ENCODE data around the gene SMIM32. TPM values are rescaled to one million over a fixed set of nuclear protein-coding genes. Genes with fewer than 3 reads are reported as not detected.

SMIM32 gene
- total RNA-seq, 2 experiments from 2014 or later, result not detected

- Histone ChIP-seq H3K4me3 (ENCODE audit: low read length) (no peak overlapping the region), H3K27me3 (ENCODE audit: control insufficient read depth in 1 of 2, insufficient read depth in 2 of 2, low read length in 2 of 2) (peaks cover 0 to 2% of the 10 kb centered on the region in 2 experiments), H3K4me1 (ENCODE audit: insufficient read depth, low read length) (no peaks in the 10 kb centered on the region), H3K27ac (ENCODE audit: low read depth in 1 of 2, low read length in 2 of 2) (no peak overlapping the region), H3K9me3 (ENCODE audit: control insufficient read depth in 1 of 2, insufficient read depth in 1 of 2, low read length in 2 of 2) (no peaks in the 10 kb centered on the region), H3K36me3 (ENCODE audit: insufficient read depth, low read length) (no peaks in the 10 kb centered on the region)
- ATAC-seq (ENCODE audit: poor library complexity) (no peak), DNase-seq (no peak)
- POLR2A ChIA-PET, result no interaction called here
- intact Hi-C loops (cut with DNase I, micrococcal nuclease), result no loop called here
- TF ChIP-seq, protein P1, sequence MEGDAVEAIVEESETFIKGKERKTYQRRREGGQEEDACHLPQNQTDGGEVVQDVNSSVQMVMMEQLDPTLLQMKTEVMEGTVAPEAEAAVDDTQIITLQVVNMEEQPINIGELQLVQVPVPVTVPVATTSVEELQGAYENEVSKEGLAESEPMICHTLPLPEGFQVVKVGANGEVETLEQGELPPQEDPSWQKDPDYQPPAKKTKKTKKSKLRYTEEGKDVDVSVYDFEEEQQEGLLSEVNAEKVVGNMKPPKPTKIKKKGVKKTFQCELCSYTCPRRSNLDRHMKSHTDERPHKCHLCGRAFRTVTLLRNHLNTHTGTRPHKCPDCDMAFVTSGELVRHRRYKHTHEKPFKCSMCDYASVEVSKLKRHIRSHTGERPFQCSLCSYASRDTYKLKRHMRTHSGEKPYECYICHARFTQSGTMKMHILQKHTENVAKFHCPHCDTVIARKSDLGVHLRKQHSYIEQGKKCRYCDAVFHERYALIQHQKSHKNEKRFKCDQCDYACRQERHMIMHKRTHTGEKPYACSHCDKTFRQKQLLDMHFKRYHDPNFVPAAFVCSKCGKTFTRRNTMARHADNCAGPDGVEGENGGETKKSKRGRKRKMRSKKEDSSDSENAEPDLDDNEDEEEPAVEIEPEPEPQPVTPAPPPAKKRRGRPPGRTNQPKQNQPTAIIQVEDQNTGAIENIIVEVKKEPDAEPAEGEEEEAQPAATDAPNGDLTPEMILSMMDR (IDR thresholded peaks at IDR 0.05), result no peak
- Mint-ChIP-seq H3K27ac (no peak overlapping the region), H3K4me3 (no peak overlapping the region), H3K9me3 (no peaks in the 10 kb centered on the region), H3K4me1 (ENCODE audit: low read depth) (no peaks in the 10 kb centered on the region), H3K27me3 (peaks cover 29% of the 10 kb centered on the region), H3K36me3 (ENCODE audit: low read depth) (no peaks in the 10 kb centered on the region)
- CTCF ChIA-PET, result no interaction called here
Measured at GRCh38 chr5:136207631-136208030, 14.7 kb upstream of the SMIM32 start.

GRCh38 chr5:136206361-136206760 is 13.4 kb upstream of the SMIM32 start:
- Mint-ChIP-seq H3K36me3 (ENCODE audit: low read depth) (no peaks in the 10 kb centered on the region), H3K9me3 (no peaks in the 10 kb centered on the region)

GRCh38 chr5:136205941-136206340 is 13.0 kb upstream of the SMIM32 start:
- Mint-ChIP-seq H3K4me3 (no peak overlapping the region), H3K27me3 (peaks cover 23% of the 10 kb centered on the region), H3K36me3 (ENCODE audit: low read depth) (no peaks in the 10 kb centered on the region), H3K27ac (no peak overlapping the region), H3K4me1 (ENCODE audit: low read depth) (no peaks in the 10 kb centered on the region), H3K9me3 (no peaks in the 10 kb centered on the region)
- Histone ChIP-seq H3K4me3 (ENCODE audit: low read length) (no peak overlapping the region), H3K36me3 (ENCODE audit: insufficient read depth, low read length) (no peaks in the 10 kb centered on the region), H3K27me3 (ENCODE audit: control insufficient read depth in 1 of 2, insufficient read depth in 2 of 2, low read length in 2 of 2) (peaks cover 0 to 2% of the 10 kb centered on the region in 2 experiments), H3K4me1 (ENCODE audit: insufficient read depth, low read length) (no peaks in the 10 kb centered on the region), H3K9me3 (ENCODE audit: control insufficient read depth in 1 of 2, insufficient read depth in 1 of 2, low read length in 2 of 2) (no peaks in the 10 kb centered on the region), H3K27ac (ENCODE audit: low read depth in 1 of 2, low read length in 2 of 2) (no peak overlapping the region)
- ATAC-seq (ENCODE audit: poor library complexity) (no peak), DNase-seq (no peak)
- TF ChIP-seq, protein P1 (IDR thresholded peaks at IDR 0.05), result no peak
- CTCF ChIA-PET, result no interaction called here
- intact Hi-C loops (cut with DNase I, micrococcal nuclease), result no loop called here
- POLR2A ChIA-PET, result no interaction called here

More at GRCh38 chr5:136206361-136206760, 13.4 kb upstream of the SMIM32 start:
- no peak overlapping the region for H3K27ac ChIP-seq (ENCODE audit: low read depth in 1 of 2, low read length in 2 of 2)
- no peak for ATAC-seq (ENCODE audit: poor library complexity)
- no peaks in the 10 kb centered on the region for H3K36me3 ChIP-seq (ENCODE audit: insufficient read depth, low read length)
- H3K27ac Mint-ChIP-seq, result no peak overlapping the region
- no peaks in the 10 kb centered on the region for H3K9me3 ChIP-seq (ENCODE audit: control insufficient read depth in 1 of 2, insufficient read depth in 1 of 2, low read length in 2 of 2)
- ChIA-PET POLR2A (no interaction called here), CTCF (no interaction called here)
- H3K27me3 ChIP-seq (ENCODE audit: control insufficient read depth in 1 of 2, insufficient read depth in 2 of 2, low read length in 2 of 2), result peaks cover 0 to 2% of the 10 kb centered on the region in 2 experiments
- intact Hi-C loops (cut with DNase I, micrococcal nuclease), result no loop called here
- no peak for DNase-seq
- TF ChIP-seq, protein P1 (IDR thresholded peaks at IDR 0.05), result no peak
- H3K27me3 Mint-ChIP-seq, result peaks cover 23% of the 10 kb centered on the region
- no peaks in the 10 kb centered on the region for H3K4me1 Mint-ChIP-seq (ENCODE audit: low read depth)
- H3K4me1 ChIP-seq (ENCODE audit: insufficient read depth, low read length), result no peaks in the 10 kb centered on the region
- H3K4me3 Mint-ChIP-seq, result no peak overlapping the region
- H3K4me3 ChIP-seq (ENCODE audit: low read length), result no peak overlapping the region

Data from CD4-positive, alpha-beta T cell (primary cell).